CD4-positive, CD25-positive, alpha-beta regulatory T cell (primary cell): ENCODE results near the gene BAHCC1. TPM values are rescaled to one million over a fixed set of nuclear protein-coding genes. Genes with fewer than 3 reads are reported as not detected.
A peak's percentile ranks its signal among the peaks of the same experiment; 100 is the strongest.

Source experiments
- ATAC-seq, 2 donors: fragments of 150-1000 bp; cut with Tn5 transposase; one replicate each; pipeline ENCODE4 v1.10.0; 2021; ENCODE audit warnings: low read depth in 2 of 2, moderate number of reproducible peaks in 2 of 2, moderate library complexity in 1 of 2
- DNase-seq, 3 donors: peaks; one replicate each; pipeline versions ENCODE4 v3.0.0 to v3.0.0-alpha.2; 2012 to 2022; ENCODE audit warnings: mixed read lengths in 1 of 3
- H3K27ac ChIP-seq: one replicate; pipeline ENCODE4 v1.7.0; 2013; ENCODE audit warnings: mild to moderate bottlenecking, low read length; ENCODE audit not compliant: insufficient read depth, poor library complexity, severe bottlenecking
- H3K27me3 ChIP-seq: one replicate; pipeline ENCODE4 v1.7.0; 2013; ENCODE audit warnings: low read length; ENCODE audit not compliant: control insufficient read depth, insufficient read depth
- H3K36me3 ChIP-seq: one replicate; pipeline ENCODE4 v1.7.0; 2013; ENCODE audit warnings: mild to moderate bottlenecking, low read length, moderate library complexity; ENCODE audit not compliant: control insufficient read depth, insufficient read depth
- H3K4me1 ChIP-seq: 2 replicates; pipeline ENCODE4 v1.7.0; 2013; ENCODE audit warnings: mild to moderate bottlenecking, low read length; ENCODE audit not compliant: insufficient read depth, control insufficient read depth, poor library complexity, severe bottlenecking
- H3K4me3 ChIP-seq: one replicate; pipeline ENCODE4 v1.7.0; 2013; ENCODE audit warnings: low read depth, mild to moderate bottlenecking, low read length, moderate library complexity
- H3K9me3 ChIP-seq, 2 experiments: 1 replicate in 1 of 2; 2 replicates in 1 of 2; pipeline ENCODE4 v1.7.0; 2013; ENCODE audit warnings: low read length in 2 of 2, mild to moderate bottlenecking in 1 of 2, moderate library complexity in 1 of 2; ENCODE audit not compliant: control insufficient read depth in 2 of 2
- H3K27ac Mint-ChIP-seq, 3 donors: one replicate each; pipeline ENCODE4 v1.8.0; 2020 to 2022; ENCODE audit warnings: mild to moderate bottlenecking in 3 of 3, mixed read lengths in 3 of 3, moderate library complexity in 2 of 3
- H3K27me3 Mint-ChIP-seq: one replicate; pipeline ENCODE4 v1.8.0; 2022; ENCODE audit warnings: mild to moderate bottlenecking, mixed read lengths
- H3K36me3 Mint-ChIP-seq: one replicate; pipeline ENCODE4 v1.8.0; 2020; ENCODE audit warnings: mixed read lengths
- H3K4me1 Mint-ChIP-seq, 4 donors: one replicate each; pipeline ENCODE4 v1.8.0; 2020 to 2022; ENCODE audit warnings: mixed read lengths in 4 of 4, mild to moderate bottlenecking in 1 of 4
- H3K4me3 Mint-ChIP-seq, 4 donors: one replicate each; pipeline ENCODE4 v1.8.0; 2020 to 2022; ENCODE audit warnings: mild to moderate bottlenecking in 4 of 4, mixed read lengths in 4 of 4, moderate library complexity in 3 of 4
- H3K9me3 Mint-ChIP-seq, 7 donors: one replicate each; pipeline ENCODE4 v1.8.0; 2020 to 2022; ENCODE audit warnings: mixed read lengths in 7 of 7, mild to moderate bottlenecking in 3 of 7, moderate library complexity in 2 of 7
- polyA plus RNA-seq, 4 donors: library from polyadenylated mRNA; unstranded; fragments of 300-500 nt; fragmentation: Illumina TruSeq; gene quantifications; one replicate each; pipeline ENCODE4 v1.2.3, GENCODE V29; 2021
- total RNA-seq: library from RNA; stranded (reverse); gene quantifications from one replicate; pipeline ENCODE4 v1.2.3, GENCODE V29; 2022

BAHCC1 gene
- total and polyA plus RNA-seq, 5 donors from 2014 or later, result 0.54 TPM; not detected in 4

DNA sequence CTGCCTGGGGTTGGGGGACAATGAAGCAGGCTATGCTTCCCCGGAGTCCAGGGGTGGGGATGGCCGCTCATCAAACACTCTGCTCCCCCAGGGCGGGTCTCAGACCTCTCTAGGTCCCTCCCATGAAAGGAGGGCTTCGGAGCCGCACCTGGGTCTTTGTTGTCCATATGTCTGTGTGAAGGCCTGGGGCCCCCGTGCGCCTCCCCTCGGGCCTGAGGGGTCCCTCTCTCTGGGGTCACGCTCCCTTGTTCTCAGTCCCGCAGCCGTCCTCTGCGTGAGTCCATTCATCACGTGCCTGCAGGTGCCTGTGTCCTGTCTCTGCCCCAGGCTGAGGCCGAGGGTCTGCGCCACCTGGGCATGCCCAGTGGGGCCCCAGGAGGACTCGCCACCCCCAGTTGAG, 15.6 kb downstream of the BAHCC1 start:
- Histone ChIP-seq H3K9me3 (no peaks in the 10 kb centered on the region), H3K36me3 (no peaks in the 10 kb centered on the region), H3K4me1 (peaks cover 25% of the 10 kb centered on the region), H3K27ac (no peak overlapping the region), H3K4me3 (no peak overlapping the region), H3K27me3 (no peaks in the 10 kb centered on the region)
- H3K27ac Mint-ChIP-seq, result no peak overlapping the region
- ATAC-seq, result no peak
- H3K27me3 Mint-ChIP-seq, result peaks cover 29% of the 10 kb centered on the region
- no peaks in the 10 kb centered on the region for H3K36me3 Mint-ChIP-seq
- DNase-seq, result no peak
- peaks cover 0 to 2% (median 0%) of the 10 kb centered on the region in 7 donors for H3K9me3 Mint-ChIP-seq
- H3K4me1 Mint-ChIP-seq, result peaks cover 0 to 14% (median 4%) of the 10 kb centered on the region in 4 donors
- no peak overlapping the region for H3K4me3 Mint-ChIP-seq

GRCh38 chr17:81411305-81411704, 16.0 kb downstream of the BAHCC1 start:
- no peak overlapping the region for H3K4me3 ChIP-seq
- no peaks in the 10 kb centered on the region for H3K27me3 ChIP-seq
- H3K4me1 ChIP-seq, result peaks cover 25% of the 10 kb centered on the region
- H3K9me3 ChIP-seq, result no peaks in the 10 kb centered on the region
- no peak for ATAC-seq
- peaks cover 0 to 14% (median 4%) of the 10 kb centered on the region in 4 donors for H3K4me1 Mint-ChIP-seq
- no peaks in the 10 kb centered on the region for H3K36me3 Mint-ChIP-seq
- no peak overlapping the region for H3K27ac ChIP-seq
- H3K27ac Mint-ChIP-seq, result peak overlapping the region in 1 of 3 donors; percentile 81
- peaks cover 0 to 2% (median 0%) of the 10 kb centered on the region in 7 donors for H3K9me3 Mint-ChIP-seq
- no peak for DNase-seq
- H3K36me3 ChIP-seq, result no peaks in the 10 kb centered on the region
- no peak overlapping the region for H3K4me3 Mint-ChIP-seq
- H3K27me3 Mint-ChIP-seq, result peaks cover 25% of the 10 kb centered on the region

- Histone ChIP-seq H3K36me3 (no peaks in the 10 kb centered on the region), H3K4me3 (peak overlapping the region; percentile 13), H3K9me3 (no peaks in the 10 kb centered on the region), H3K27ac (no peak overlapping the region), H3K4me1 (peaks cover 25% of the 10 kb centered on the region), H3K27me3 (no peaks in the 10 kb centered on the region)
- peak overlapping the region; percentile 38 to 92 (median 63) for H3K27ac Mint-ChIP-seq
- peaks cover 21% of the 10 kb centered on the region for H3K27me3 Mint-ChIP-seq
- peaks cover 0 to 14% (median 4%) of the 10 kb centered on the region in 4 donors for H3K4me1 Mint-ChIP-seq
- no peaks in the 10 kb centered on the region for H3K36me3 Mint-ChIP-seq
- ATAC-seq, result peak; percentile 76
- H3K4me3 Mint-ChIP-seq, result peak overlapping the region; percentile 12 to 82 (median 62)
- peaks cover 0 to 2% (median 0%) of the 10 kb centered on the region in 7 donors for H3K9me3 Mint-ChIP-seq
- DNase-seq, result peak; percentile 22 to 85 (median 60)
Observed at GRCh38 chr17:81412490-81413093, 17.3 kb downstream of the BAHCC1 start.

- H3K27ac ChIP-seq, result no peak overlapping the region
- H3K27me3 ChIP-seq, result no peaks in the 10 kb centered on the region
- peaks cover 11% of the 10 kb centered on the region for H3K27me3 Mint-ChIP-seq
- peak overlapping the region in 1 of 3 donors; percentile 26 for H3K27ac Mint-ChIP-seq
- H3K4me1 ChIP-seq, result peaks cover 25% of the 10 kb centered on the region
- peaks cover 0 to 2% (median 0%) of the 10 kb centered on the region in 7 donors for H3K9me3 Mint-ChIP-seq
- no peaks in the 10 kb centered on the region for H3K36me3 Mint-ChIP-seq
- H3K36me3 ChIP-seq, result no peaks in the 10 kb centered on the region
- no peak overlapping the region for H3K4me3 Mint-ChIP-seq
- DNase-seq (no peak), ATAC-seq (no peak)
- peaks cover 0 to 14% (median 4%) of the 10 kb centered on the region in 4 donors for H3K4me1 Mint-ChIP-seq
- H3K4me3 ChIP-seq, result no peak overlapping the region
- H3K9me3 ChIP-seq, result no peaks in the 10 kb centered on the region
Observed at GRCh38 chr17:81413497-81414135, 18.4 kb downstream of the BAHCC1 start.

- Mint-ChIP-seq H3K9me3 (peaks cover 0 to 2% (median 0%) of the 10 kb centered on the region in 7 donors), H3K27me3 (peaks cover 4% of the 10 kb centered on the region), H3K27ac (no peak overlapping the region), H3K4me3 (peak overlapping the region in 1 of 4 donors; percentile 75), H3K36me3 (no peaks in the 10 kb centered on the region), H3K4me1 (peaks cover 0 to 14% (median 4%) of the 10 kb centered on the region in 4 donors)
- Histone ChIP-seq H3K4me1 (peaks cover 25% of the 10 kb centered on the region), H3K27me3 (no peaks in the 10 kb centered on the region), H3K4me3 (no peak overlapping the region), H3K36me3 (no peaks in the 10 kb centered on the region), H3K27ac (no peak overlapping the region), H3K9me3 (no peaks in the 10 kb centered on the region)
- DNase-seq (no peak), ATAC-seq (no peak)
Observed at GRCh38 chr17:81414756-81415516, 19.7 kb downstream of the BAHCC1 start.

DNA sequence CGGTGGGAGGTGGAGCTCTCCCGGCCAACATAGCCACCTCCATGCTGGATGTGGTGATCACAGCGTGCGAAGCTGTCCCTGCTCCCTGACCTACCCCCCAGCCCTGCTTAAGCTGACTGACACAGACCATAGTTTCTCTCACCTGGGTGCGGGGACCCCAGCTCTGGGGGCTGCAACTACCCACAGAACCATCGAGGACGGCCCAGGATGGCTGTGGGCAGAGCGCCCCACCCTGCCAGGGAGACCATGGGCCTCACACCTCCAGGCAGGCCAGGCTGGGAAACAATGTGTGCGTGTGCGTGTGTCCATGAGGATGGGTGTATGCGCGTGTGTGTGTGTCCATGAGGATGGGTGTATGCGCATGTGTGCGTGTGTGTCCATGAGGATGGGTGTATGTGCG, 20.4 kb downstream of the BAHCC1 start:
- Histone ChIP-seq H3K9me3 (no peaks in the 10 kb centered on the region), H3K36me3 (no peaks in the 10 kb centered on the region), H3K4me3 (no peak overlapping the region), H3K4me1 (peaks cover 25% of the 10 kb centered on the region), H3K27ac (no peak overlapping the region), H3K27me3 (no peaks in the 10 kb centered on the region)
- DNase-seq (no peak), ATAC-seq (no peak)
- Mint-ChIP-seq H3K36me3 (no peaks in the 10 kb centered on the region), H3K4me3 (no peak overlapping the region), H3K27ac (peak overlapping the region in 2 of 3 donors; percentile 51 to 76), H3K4me1 (peaks cover 0 to 14% (median 4%) of the 10 kb centered on the region in 4 donors), H3K9me3 (peaks cover 0 to 2% (median 0%) of the 10 kb centered on the region in 7 donors), H3K27me3 (peaks cover 4% of the 10 kb centered on the region)

DNA sequence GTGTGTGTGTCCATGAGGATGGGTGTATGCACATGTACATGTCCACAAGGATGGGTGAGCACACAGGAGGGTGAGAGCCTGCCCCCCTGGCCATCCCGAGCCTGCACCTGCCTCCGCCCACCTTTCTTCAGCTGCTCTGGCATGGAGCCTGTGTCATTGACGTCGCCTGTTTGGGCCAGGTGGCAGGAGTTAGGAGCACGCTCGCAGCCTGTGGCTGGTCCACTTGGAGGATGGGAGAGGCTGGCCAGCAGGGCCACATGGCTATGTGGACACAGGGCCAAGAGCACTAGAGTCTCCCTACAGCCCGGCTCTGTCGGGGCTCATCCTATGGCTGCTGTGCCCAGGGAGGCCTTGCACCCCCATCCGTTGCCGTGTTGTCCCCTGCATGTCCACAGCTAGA, 21.4 kb downstream of the BAHCC1 start:
- Histone ChIP-seq H3K27me3 (no peaks in the 10 kb centered on the region), H3K4me3 (no peak overlapping the region), H3K9me3 (no peaks in the 10 kb centered on the region), H3K4me1 (peaks cover 23% of the 10 kb centered on the region), H3K36me3 (no peaks in the 10 kb centered on the region), H3K27ac (no peak overlapping the region)
- Mint-ChIP-seq H3K27me3 (peaks cover 4% of the 10 kb centered on the region), H3K4me3 (no peak overlapping the region), H3K27ac (no peak overlapping the region), H3K36me3 (no peaks in the 10 kb centered on the region), H3K4me1 (peaks cover 0 to 11% (median 4%) of the 10 kb centered on the region in 4 donors), H3K9me3 (peaks cover 0 to 2% (median 0%) of the 10 kb centered on the region in 7 donors)
- no peak for ATAC-seq
- DNase-seq, result no peak
